Measurements from ENCODE around the gene FERMT1. TPM values are rescaled to one million over a fixed set of nuclear protein-coding genes. Genes with fewer than 3 reads are reported as not detected.

Gene FERMT1
- total RNA-seq, 1 donor from 2014 or later = 1.4 TPM

GRCh38 chr20:6160736-6161135, 37.9 kb upstream of the FERMT1 start:
- TF ChIP-seq CTCF (IDR thresholded peaks at IDR 0.05) = no peak
- intact Hi-C loops (cut with DNase I) = no loop called here
- Histone ChIP-seq H3K4me3 (no peak overlapping the region), H3K9me3 (no peaks in the 10 kb centered on the region), H3K36me3 (no peaks in the 10 kb centered on the region), H3K27me3 (ENCODE audit: low read depth) (no peaks in the 10 kb centered on the region), H3K4me1 (peaks cover 3% of the 10 kb centered on the region), H3K27ac (no peak overlapping the region)
- no peak for ATAC-seq
- no peak for DNase-seq

GRCh38 chr20:6157345-6157744, 34.5 kb upstream of the FERMT1 start:
- Histone ChIP-seq H3K27me3 (ENCODE audit: low read depth) (no peaks in the 10 kb centered on the region), H3K4me1 (no peaks in the 10 kb centered on the region), H3K4me3 (no peak overlapping the region), H3K9me3 (no peaks in the 10 kb centered on the region), H3K36me3 (no peaks in the 10 kb centered on the region), H3K27ac (no peak overlapping the region)
- TF ChIP-seq CTCF (IDR thresholded peaks at IDR 0.05) = no peak
- intact Hi-C loops (cut with DNase I) = no loop called here
- ATAC-seq = no peak
- no peak for DNase-seq

- Histone ChIP-seq H3K9me3 (no peaks in the 10 kb centered on the region), H3K27ac (no peak overlapping the region), H3K36me3 (no peaks in the 10 kb centered on the region), H3K4me3 (no peak overlapping the region), H3K27me3 (ENCODE audit: low read depth) (no peaks in the 10 kb centered on the region), H3K4me1 (no peaks in the 10 kb centered on the region)
- TF ChIP-seq CTCF (IDR thresholded peaks at IDR 0.05) = no peak
- intact Hi-C loops (cut with DNase I) = no loop called here
- no peak for ATAC-seq
- DNase-seq = no peak
These were observed 29.9 kb upstream of the FERMT1 start for GRCh38 chr20:6152777-6153176.

GRCh38 chr20:6148073-6148472, 25.2 kb upstream of the FERMT1 start:
- Histone ChIP-seq H3K4me3 (no peak overlapping the region), H3K27me3 (ENCODE audit: low read depth) (no peaks in the 10 kb centered on the region), H3K27ac (no peak overlapping the region), H3K9me3 (peaks cover 7% of the 10 kb centered on the region), H3K36me3 (no peaks in the 10 kb centered on the region), H3K4me1 (no peaks in the 10 kb centered on the region)
- no peak for TF ChIP-seq CTCF (IDR thresholded peaks at IDR 0.05)
- DNase-seq = no peak
- no peak for ATAC-seq
- intact Hi-C loops (cut with DNase I) = no loop called here

GRCh38 chr20:6142348-6142993, 19.6 kb upstream of the FERMT1 start:
- ATAC-seq (peak; percentile 71 to 76), DNase-seq (no peak)
- H3K27me3 ChIP-seq (ENCODE audit: low read depth) = no peaks in the 10 kb centered on the region
- no peak overlapping the region for H3K27ac ChIP-seq
- H3K4me3 ChIP-seq = no peak overlapping the region
- no peaks in the 10 kb centered on the region for H3K4me1 ChIP-seq
- peak; percentile 85 for TF ChIP-seq CTCF (IDR thresholded peaks at IDR 0.05)
- H3K36me3 ChIP-seq = no peaks in the 10 kb centered on the region
- intact Hi-C loops (cut with DNase I) = no loop called here
- peaks cover 7% of the 10 kb centered on the region for H3K9me3 ChIP-seq

Measured in lower lobe of right lung (tissue), 2 donors.